MM.1S (cell line): ENCODE data around the gene WNT9B.

Source experiments
- DNase-seq: peaks from one replicate; pipeline ENCODE4 v3.0.0-alpha.2; 2015
- H2AFZ ChIP-seq: fragments of 300-600 bp; sonication (generic); 2 replicates; pipeline ENCODE4 v1.6.0; 2016; ENCODE audit warnings: antibody characterized with exemption, low read length
- H3F3A ChIP-seq: fragments of 300-600 bp; sonication (generic); 2 replicates; pipeline ENCODE4 v1.6.1; 2016; ENCODE audit warnings: mild to moderate bottlenecking, antibody characterized with exemption, low read length, moderate library complexity, mixed read lengths; ENCODE audit not compliant: insufficient read depth
- H3K27ac ChIP-seq: fragments of 300-600 bp; sonication (generic); 2 replicates; pipeline ENCODE4 v1.5.1; 2016; ENCODE audit warnings: mild to moderate bottlenecking, low read length
- H3K27me3 ChIP-seq: fragments of 300-600 bp; sonication (generic); replicated peaks from 2 replicates; pipeline ENCODE4 v1.6.0; 2016; ENCODE audit warnings: low read length; ENCODE audit not compliant: insufficient read depth
- H3K36me3 ChIP-seq: fragments of 300-600 bp; sonication (generic); replicated peaks from 2 replicates; pipeline ENCODE4 v1.6.1; 2016; ENCODE audit warnings: mild to moderate bottlenecking, low read length, mixed read lengths; ENCODE audit not compliant: insufficient read depth
- H3K4me1 ChIP-seq: fragments of 300-600 bp; sonication (generic); 2 replicates; pipeline ENCODE4 v1.6.1; 2016; ENCODE audit warnings: low read length, mixed read lengths
- H3K4me2 ChIP-seq: fragments of 300-600 bp; sonication (generic); 2 replicates; pipeline ENCODE4 v1.6.0; 2016; ENCODE audit warnings: low read depth, low read length
- H3K4me3 ChIP-seq: fragments of 300-600 bp; sonication (generic); 2 replicates; pipeline ENCODE4 v1.5.1; 2016; ENCODE audit warnings: low read length, mixed read lengths
- H3K79me2 ChIP-seq: fragments of 300-600 bp; sonication (generic); 2 replicates; pipeline ENCODE4 v1.6.1; 2016; ENCODE audit warnings: mixed run types, low read length, mixed read lengths
- H3K9ac ChIP-seq: fragments of 300-600 bp; sonication (generic); 2 replicates; pipeline ENCODE4 v1.6.1; 2016; ENCODE audit warnings: low read length, mixed read lengths
- H3K9me2 ChIP-seq: fragments of 300-600 bp; sonication (generic); replicated peaks from 2 replicates; pipeline ENCODE4 v1.6.1; 2016; ENCODE audit warnings: mild to moderate bottlenecking, low read length, mixed read lengths; ENCODE audit not compliant: insufficient read depth
- H3K9me3 ChIP-seq: fragments of 300-600 bp; sonication (generic); replicated peaks from 2 replicates; pipeline ENCODE4 v1.6.1; 2016; ENCODE audit warnings: mild to moderate bottlenecking, low read length, mixed read lengths; ENCODE audit not compliant: insufficient read depth
- H4K20me1 ChIP-seq: fragments of 300-600 bp; sonication (generic); 2 replicates; pipeline ENCODE4 v1.6.1; 2016; ENCODE audit warnings: mild to moderate bottlenecking, low read length, moderate library complexity, mixed read lengths; ENCODE audit not compliant: insufficient read depth
- CTCF ChIP-seq: fragments of 300-600 bp; sonication (generic); IDR thresholded peaks from 2 replicates; pipeline ENCODE4 v1.5.1; 2016; ENCODE audit warnings: antibody characterized with exemption, low read length, mixed read lengths
- EZH2 ChIP-seq: fragments of 300-600 bp; sonication (generic); optimal IDR thresholded peaks from 2 replicates; pipeline ENCODE3; 2017; ENCODE audit warnings: low read depth, mild to moderate bottlenecking, antibody characterized with exemption, low read length, mixed read lengths
- EZH2phosphoT487 ChIP-seq: fragments of 300-600 bp; sonication (generic); IDR thresholded peaks from 2 replicates; pipeline ENCODE4 v1.6.1; 2018; ENCODE audit warnings: antibody characterized with exemption, low read length

Gene WNT9B

GRCh38 chr17:46833840-46834208 lies 17.6 kb upstream of the WNT9B start:
- Histone ChIP-seq H3K4me3 (no peak overlapping the region), H3K9me2 (no peaks in the 10 kb centered on the region), H3K27me3 (no peaks in the 10 kb centered on the region), H3K9ac (no peak overlapping the region), H3F3A (no peaks in the 10 kb centered on the region), H3K4me1 (no peaks in the 10 kb centered on the region), H2AFZ (no peak overlapping the region), H3K27ac (no peak overlapping the region), H3K4me2 (no peak overlapping the region), H3K9me3 (no peaks in the 10 kb centered on the region), H3K79me2 (no peaks in the 10 kb centered on the region), H3K36me3 (no peaks in the 10 kb centered on the region), H4K20me1 (no peaks in the 10 kb centered on the region)
- DNase-seq = no peak
- no peak for TF ChIP-seq EZH2phosphoT487

GRCh38 chr17:46834846-46835245 lies 16.5 kb upstream of the WNT9B start:
- Histone ChIP-seq H3K27me3 (no peaks in the 10 kb centered on the region), H3K4me3 (no peak overlapping the region), H3K79me2 (no peaks in the 10 kb centered on the region), H3F3A (no peaks in the 10 kb centered on the region), H3K9me2 (no peaks in the 10 kb centered on the region), H4K20me1 (no peaks in the 10 kb centered on the region), H3K4me1 (no peaks in the 10 kb centered on the region), H3K4me2 (no peak overlapping the region), H3K9ac (no peak overlapping the region), H3K9me3 (no peaks in the 10 kb centered on the region), H2AFZ (no peak overlapping the region), H3K27ac (no peak overlapping the region), H3K36me3 (no peaks in the 10 kb centered on the region)
- TF ChIP-seq EZH2phosphoT487 (no peak), EZH2 (no peak), CTCF (no peak)
- no peak for DNase-seq

GRCh38 chr17:46836500-46836899 lies 14.9 kb upstream of the WNT9B start:
- no peak overlapping the region for H3K4me2 ChIP-seq
- no peaks in the 10 kb centered on the region for H3K9me3 ChIP-seq
- no peak overlapping the region for H2AFZ ChIP-seq
- no peaks in the 10 kb centered on the region for H4K20me1 ChIP-seq
- H3K4me3 ChIP-seq = no peak overlapping the region
- no peaks in the 10 kb centered on the region for H3K79me2 ChIP-seq
- H3K36me3 ChIP-seq = no peaks in the 10 kb centered on the region
- TF ChIP-seq CTCF = no peak
- no peak for TF ChIP-seq EZH2phosphoT487
- no peak for TF ChIP-seq EZH2
- no peaks in the 10 kb centered on the region for H3K4me1 ChIP-seq
- no peaks in the 10 kb centered on the region for H3K9me2 ChIP-seq
- H3K27me3 ChIP-seq = peaks cover 10% of the 10 kb centered on the region
- DNase-seq = no peak
- no peak overlapping the region for H3K27ac ChIP-seq
- H3F3A ChIP-seq = no peaks in the 10 kb centered on the region
- no peak overlapping the region for H3K9ac ChIP-seq

GRCh38 chr17:46837521-46837920 lies 13.9 kb upstream of the WNT9B start:
- Histone ChIP-seq H3K9ac (no peak overlapping the region), H4K20me1 (no peaks in the 10 kb centered on the region), H3K4me1 (no peaks in the 10 kb centered on the region), H3F3A (no peaks in the 10 kb centered on the region), H3K79me2 (no peaks in the 10 kb centered on the region), H3K27me3 (peaks cover 16% of the 10 kb centered on the region), H3K27ac (no peak overlapping the region), H3K36me3 (no peaks in the 10 kb centered on the region), H3K4me3 (no peak overlapping the region), H2AFZ (no peak overlapping the region), H3K9me2 (no peaks in the 10 kb centered on the region), H3K4me2 (no peak overlapping the region), H3K9me3 (no peaks in the 10 kb centered on the region)
- DNase-seq = no peak
- TF ChIP-seq EZH2 = no peak
- TF ChIP-seq EZH2phosphoT487 = no peak
- no peak for TF ChIP-seq CTCF
